Central memory CD8-positive, alpha-beta T cell (primary cell): ENCODE results near the gene PSMB9.
A peak's percentile ranks its signal among the peaks of the same experiment; 100 is the strongest.
"Not testable (repeated sequence)": the region's sequence is repeated elsewhere in the genome, so short reads cannot be mapped to it uniquely, and the experiment has no call there.

Experiments used
- ATAC-seq: fragments of 150-1000 bp; cut with Tn5 transposase; replicated peaks from 2 replicates; pipeline ENCODE4 v1.10.0; 2022; ENCODE audit warnings: mild to moderate bottlenecking, moderate FRiP score, moderate number of reproducible peaks; ENCODE audit not compliant: poor library complexity, severe bottlenecking; ENCODE audit errors: extremely low read depth
- DNase-seq, 2 donors: peaks; one replicate each; pipeline ENCODE4 v3.0.0; 2021; ENCODE audit warnings: low spot score in 2 of 2
- H3K27ac Mint-ChIP-seq: one replicate; pipeline ENCODE4 v1.8.0; 2022; ENCODE audit warnings: low read depth, mild to moderate bottlenecking, moderate library complexity, mixed read lengths
- H3K27me3 Mint-ChIP-seq: one replicate; pipeline ENCODE4 v1.8.0; 2022; ENCODE audit warnings: mixed read lengths
- H3K36me3 Mint-ChIP-seq: one replicate; pipeline ENCODE4 v1.8.0; 2022; ENCODE audit warnings: mild to moderate bottlenecking, moderate library complexity, mixed read lengths; ENCODE audit not compliant: insufficient read depth
- H3K4me1 Mint-ChIP-seq: one replicate; pipeline ENCODE4 v1.8.0; 2022; ENCODE audit warnings: mixed read lengths
- H3K4me3 Mint-ChIP-seq: one replicate; pipeline ENCODE4 v1.8.0; 2022; ENCODE audit warnings: mild to moderate bottlenecking, moderate library complexity, mixed read lengths
- H3K9me3 Mint-ChIP-seq: one replicate; pipeline ENCODE4 v1.8.0; 2022; ENCODE audit warnings: mixed read lengths

Gene PSMB9

DNA sequence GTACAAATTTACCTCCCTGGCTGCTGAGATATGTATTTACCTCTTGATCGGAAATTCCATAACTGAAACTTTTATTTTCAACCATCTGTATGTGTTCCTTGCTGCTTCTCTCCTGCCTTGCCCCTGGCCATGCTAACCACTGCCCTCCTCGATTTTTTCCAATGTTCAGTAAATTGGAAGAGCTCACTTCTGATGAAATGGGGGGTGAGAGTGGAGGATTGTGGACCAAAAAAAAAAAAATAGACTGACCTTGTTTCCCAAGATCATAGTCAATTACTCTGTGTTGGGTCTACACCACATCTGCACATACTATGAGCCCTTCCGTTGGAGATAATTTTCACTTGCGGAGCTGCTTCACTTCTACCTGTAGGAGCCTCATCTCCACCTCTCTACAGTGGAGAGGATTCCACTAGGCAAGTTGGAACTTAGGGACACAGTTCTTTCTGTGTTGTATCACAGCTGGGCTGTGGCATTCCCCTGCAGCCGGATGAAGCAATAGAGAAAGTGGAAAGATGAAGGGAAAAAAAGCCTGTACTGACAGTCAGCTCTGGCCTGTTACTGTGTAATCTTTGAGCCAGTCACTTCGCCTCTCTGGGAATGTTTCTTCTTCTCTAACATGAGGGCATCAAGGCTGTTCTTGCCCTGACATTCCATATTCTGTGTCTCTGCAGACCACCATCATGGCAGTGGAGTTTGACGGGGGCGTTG, 1.6 kb downstream of the PSMB9 start:
- DNase-seq: no peak
- no peaks in the 10 kb centered on the region for H3K9me3 Mint-ChIP-seq
- no peaks in the 10 kb centered on the region for H3K27me3 Mint-ChIP-seq
- H3K4me1 Mint-ChIP-seq: peaks cover 73% of the 10 kb centered on the region
- peak overlapping the region; percentile 99 for H3K27ac Mint-ChIP-seq
- peaks cover 83% of the 10 kb centered on the region for H3K36me3 Mint-ChIP-seq
- peak overlapping the region; percentile 97 for H3K4me3 Mint-ChIP-seq
- no peak for ATAC-seq

GRCh38 chr6:32857156-32857891, 3.3 kb downstream of the PSMB9 start:
- H3K9me3 Mint-ChIP-seq: no peaks in the 10 kb centered on the region
- H3K4me3 Mint-ChIP-seq: peak overlapping the region; percentile 23
- ATAC-seq: no peak
- H3K36me3 Mint-ChIP-seq: peaks cover 80% of the 10 kb centered on the region
- no peak for DNase-seq
- H3K27me3 Mint-ChIP-seq: no peaks in the 10 kb centered on the region
- H3K27ac Mint-ChIP-seq: peak overlapping the region; percentile 67
- H3K4me1 Mint-ChIP-seq: peaks cover 62% of the 10 kb centered on the region

DNA sequence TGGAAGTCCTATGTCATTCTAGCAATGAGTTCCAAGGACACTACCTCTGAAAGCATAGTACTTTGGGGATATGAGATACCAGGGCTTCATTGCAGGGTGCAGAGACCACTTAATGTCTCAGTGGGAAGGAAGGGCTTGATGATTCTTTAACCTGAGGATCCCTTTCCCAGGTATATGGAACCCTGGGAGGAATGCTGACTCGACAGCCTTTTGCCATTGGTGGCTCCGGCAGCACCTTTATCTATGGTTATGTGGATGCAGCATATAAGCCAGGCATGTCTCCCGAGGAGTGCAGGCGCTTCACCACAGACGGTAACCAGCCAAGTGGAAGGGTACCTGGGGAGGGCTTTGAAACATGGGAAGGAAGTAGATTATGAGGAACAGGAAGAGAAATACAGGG, 4.2 kb downstream of the PSMB9 start:
- Mint-ChIP-seq H3K9me3 (no peaks in the 10 kb centered on the region), H3K4me3 (peak overlapping the region; percentile 23), H3K4me1 (peaks cover 62% of the 10 kb centered on the region), H3K27me3 (no peaks in the 10 kb centered on the region), H3K36me3 (peaks cover 73% of the 10 kb centered on the region), H3K27ac (peak overlapping the region; percentile 67)
- no peak for ATAC-seq
- DNase-seq: no peak

DNA sequence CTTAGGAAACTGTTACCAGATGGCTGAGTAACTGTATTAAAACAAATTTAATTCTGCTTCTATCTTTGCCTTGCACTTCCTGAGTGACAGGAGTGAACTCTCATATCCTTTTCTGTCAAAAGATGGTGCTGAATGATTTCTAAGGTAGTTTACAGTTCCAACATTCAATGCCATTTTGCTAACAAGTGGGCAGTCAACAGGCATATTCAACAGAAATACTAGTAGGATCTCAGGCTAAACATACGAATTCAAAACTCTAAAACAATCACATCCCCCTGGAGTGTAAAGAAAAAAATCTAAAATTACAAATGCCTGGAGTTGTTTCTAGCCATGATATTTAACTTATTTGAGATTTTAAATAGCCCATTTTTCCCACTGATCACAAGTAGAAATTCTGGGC, 6.7 kb downstream of the PSMB9 start:
- H3K27ac Mint-ChIP-seq: peak overlapping the region; percentile 10
- H3K36me3 Mint-ChIP-seq: peaks cover 57% of the 10 kb centered on the region
- H3K4me1 Mint-ChIP-seq: peaks cover 49% of the 10 kb centered on the region
- H3K4me3 Mint-ChIP-seq: no peak overlapping the region
- no peaks in the 10 kb centered on the region for H3K9me3 Mint-ChIP-seq
- no peaks in the 10 kb centered on the region for H3K27me3 Mint-ChIP-seq
- no peak for ATAC-seq
- DNase-seq: no peak

- peaks cover 40% of the 10 kb centered on the region for H3K36me3 Mint-ChIP-seq
- H3K27ac Mint-ChIP-seq: no peak overlapping the region
Observed at GRCh38 chr6:32862725-32863124, 8.7 kb downstream of the PSMB9 start.

DNA sequence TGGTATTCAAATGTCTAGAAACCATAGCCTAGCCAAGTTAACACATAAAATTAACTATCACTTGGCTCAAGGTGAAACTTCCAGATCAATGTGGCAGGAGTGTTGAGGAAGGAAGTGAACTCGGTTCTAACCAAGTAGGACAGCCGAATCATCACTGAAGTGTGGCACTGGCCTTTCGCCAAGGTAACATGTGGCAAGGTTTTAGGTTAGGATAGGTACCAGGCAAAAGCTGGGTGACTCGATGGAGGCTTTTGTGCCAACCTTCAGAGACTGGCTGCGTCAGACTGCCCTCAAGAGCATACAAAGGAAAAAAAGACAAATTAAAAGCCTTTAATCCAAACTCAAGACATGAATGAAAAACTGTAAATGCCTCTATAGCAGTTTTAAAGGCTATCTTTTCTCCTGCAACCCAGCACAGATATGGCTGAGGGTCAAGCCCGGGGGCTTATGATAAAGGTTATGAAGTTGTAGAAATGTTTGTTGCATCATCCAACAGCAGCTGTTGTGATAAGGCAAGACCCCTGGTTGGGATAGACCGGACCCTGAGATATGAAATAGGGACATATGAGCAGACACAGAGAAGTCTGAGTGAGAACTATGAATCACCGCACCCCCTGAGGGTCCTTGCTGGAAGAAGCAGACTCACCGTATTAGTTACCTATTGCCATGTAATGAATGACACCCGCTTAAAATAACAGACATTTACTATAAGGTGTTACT, 11.9 kb downstream of the PSMB9 start:
- Mint-ChIP-seq H3K36me3 (peaks cover 14% of the 10 kb centered on the region), H3K4me1 (peaks cover 17% of the 10 kb centered on the region), H3K27ac (no peak overlapping the region), H3K4me3 (no peak overlapping the region), H3K9me3 (no peaks in the 10 kb centered on the region), H3K27me3 (no peaks in the 10 kb centered on the region)
- DNase-seq (no peak), ATAC-seq (no peak)

More at GRCh38 chr6:32862725-32863124, 8.7 kb downstream of the PSMB9 start:
- DNase-seq: no peak
- Mint-ChIP-seq H3K27me3 (no peaks in the 10 kb centered on the region), H3K4me3 (no peak overlapping the region), H3K4me1 (peaks cover 38% of the 10 kb centered on the region), H3K9me3 (no peaks in the 10 kb centered on the region)
- ATAC-seq: no peak

DNA sequence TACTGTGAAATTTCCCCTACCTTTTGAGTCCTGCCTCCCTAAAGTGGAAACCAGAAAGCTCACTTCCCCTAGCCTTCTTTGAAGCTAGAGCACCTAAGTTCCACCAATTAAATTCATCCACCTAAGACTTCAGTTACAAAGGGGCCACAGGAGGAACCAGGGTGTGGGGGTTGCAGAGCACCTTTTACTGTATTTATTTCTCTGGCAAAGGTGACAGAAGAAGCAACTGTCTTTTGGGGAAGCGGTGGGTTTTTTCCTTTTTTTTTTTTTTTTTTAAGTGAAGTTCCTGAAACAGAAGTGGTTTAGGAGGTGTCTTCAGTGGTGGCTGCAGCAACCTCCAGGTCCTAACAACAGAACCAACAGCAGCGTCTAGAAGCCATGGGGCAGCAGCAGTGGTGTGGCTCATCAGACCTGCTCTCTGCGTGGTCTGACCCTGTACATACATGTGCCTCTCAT, 13.1 kb downstream of the PSMB9 start:
- no peak for DNase-seq
- H3K4me1 Mint-ChIP-seq: peaks cover 12% of the 10 kb centered on the region
- no peaks in the 10 kb centered on the region for H3K9me3 Mint-ChIP-seq
- H3K4me3 Mint-ChIP-seq: no peak overlapping the region
- peak; percentile 35 for ATAC-seq
- no peaks in the 10 kb centered on the region for H3K27me3 Mint-ChIP-seq
- peaks cover 4% of the 10 kb centered on the region for H3K36me3 Mint-ChIP-seq
- no peak overlapping the region for H3K27ac Mint-ChIP-seq

GRCh38 chr6:32867554-32868256, 13.7 kb downstream of the PSMB9 start:
- peaks cover 12% of the 10 kb centered on the region for H3K4me1 Mint-ChIP-seq
- DNase-seq: no peak
- H3K27ac Mint-ChIP-seq: no peak overlapping the region
- no peak overlapping the region for H3K4me3 Mint-ChIP-seq
- no peaks in the 10 kb centered on the region for H3K27me3 Mint-ChIP-seq
- H3K9me3 Mint-ChIP-seq: no peaks in the 10 kb centered on the region
- peaks cover 4% of the 10 kb centered on the region for H3K36me3 Mint-ChIP-seq
- ATAC-seq: peak; percentile 31

GRCh38 chr6:32868257-32868788, 14.3 kb downstream of the PSMB9 start:
- peaks cover 12% of the 10 kb centered on the region for H3K4me1 Mint-ChIP-seq
- DNase-seq: peak; percentile 83 to 87
- H3K27ac Mint-ChIP-seq: no peak overlapping the region
- ATAC-seq: peak; percentile 83
- no peak overlapping the region for H3K4me3 Mint-ChIP-seq
- H3K36me3 Mint-ChIP-seq: peaks cover 3% of the 10 kb centered on the region
- H3K9me3 Mint-ChIP-seq: no peaks in the 10 kb centered on the region
- no peaks in the 10 kb centered on the region for H3K27me3 Mint-ChIP-seq

DNA sequence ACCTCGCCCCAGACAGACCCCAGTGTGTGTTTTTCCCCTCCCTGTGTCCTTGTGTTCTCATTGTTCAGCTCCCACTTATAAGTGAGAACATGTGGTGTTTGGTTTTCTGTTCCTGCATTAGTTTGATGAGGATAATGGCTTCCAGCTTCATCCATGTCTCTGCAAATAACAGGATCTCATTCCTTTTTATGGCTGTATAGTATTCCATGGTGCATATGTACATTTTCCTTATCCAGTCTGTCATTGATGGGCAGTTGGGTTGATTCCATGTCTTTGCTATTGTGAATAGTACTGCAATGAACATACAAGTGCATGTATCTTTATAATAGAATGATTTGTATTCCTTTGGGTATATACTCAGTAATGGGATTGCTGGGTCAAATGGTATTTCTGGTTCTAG, 20.0 kb downstream of the PSMB9 start:
- not testable (repeated sequence) for H3K4me3 Mint-ChIP-seq, H3K9me3 Mint-ChIP-seq, H3K27me3 Mint-ChIP-seq, H3K4me1 Mint-ChIP-seq, DNase-seq, ATAC-seq, H3K27ac Mint-ChIP-seq, H3K36me3 Mint-ChIP-seq

DNA sequence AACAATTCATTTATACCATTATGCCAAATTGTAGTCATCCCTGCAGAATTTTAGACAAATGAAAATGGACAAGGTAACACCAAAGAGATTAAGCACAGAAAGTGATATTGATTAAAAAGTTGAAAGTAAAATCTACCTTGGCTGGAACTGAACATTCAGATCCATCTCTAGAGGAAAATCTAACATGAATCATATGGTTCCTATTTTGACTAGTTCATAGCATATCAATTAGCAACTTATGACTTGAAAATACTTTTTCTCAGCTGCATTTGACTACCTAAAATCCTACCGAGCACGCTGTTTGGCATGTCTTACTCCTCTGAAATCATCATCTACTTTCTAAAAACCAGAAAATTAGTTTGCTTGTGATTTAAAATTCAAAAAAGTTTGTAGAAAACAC, 22.6 kb downstream of the PSMB9 start:
- DNase-seq: no peak
- Mint-ChIP-seq H3K27ac (no peak overlapping the region), H3K27me3 (no peaks in the 10 kb centered on the region), H3K36me3 (peaks cover 13% of the 10 kb centered on the region), H3K4me3 (no peak overlapping the region), H3K4me1 (no peaks in the 10 kb centered on the region), H3K9me3 (no peaks in the 10 kb centered on the region)
- ATAC-seq: no peak

GRCh38 chr6:32879691-32880090, 25.7 kb downstream of the PSMB9 start:
- no peaks in the 10 kb centered on the region for H3K9me3 Mint-ChIP-seq

More at GRCh38 chr6:32879691-32880090, 25.7 kb downstream of the PSMB9 start:
- Mint-ChIP-seq H3K27me3 (no peaks in the 10 kb centered on the region), H3K4me3 (no peak overlapping the region), H3K27ac (no peak overlapping the region), H3K4me1 (no peaks in the 10 kb centered on the region), H3K36me3 (peaks cover 16% of the 10 kb centered on the region)
- ATAC-seq: no peak
- no peak for DNase-seq
